Measurements from ENCODE around the gene TLL2.
"Not testable (repeated sequence)": the region's sequence is repeated elsewhere in the genome, so short reads cannot be mapped to it uniquely, and the experiment has no call there.

The TLL2 gene

DNA sequence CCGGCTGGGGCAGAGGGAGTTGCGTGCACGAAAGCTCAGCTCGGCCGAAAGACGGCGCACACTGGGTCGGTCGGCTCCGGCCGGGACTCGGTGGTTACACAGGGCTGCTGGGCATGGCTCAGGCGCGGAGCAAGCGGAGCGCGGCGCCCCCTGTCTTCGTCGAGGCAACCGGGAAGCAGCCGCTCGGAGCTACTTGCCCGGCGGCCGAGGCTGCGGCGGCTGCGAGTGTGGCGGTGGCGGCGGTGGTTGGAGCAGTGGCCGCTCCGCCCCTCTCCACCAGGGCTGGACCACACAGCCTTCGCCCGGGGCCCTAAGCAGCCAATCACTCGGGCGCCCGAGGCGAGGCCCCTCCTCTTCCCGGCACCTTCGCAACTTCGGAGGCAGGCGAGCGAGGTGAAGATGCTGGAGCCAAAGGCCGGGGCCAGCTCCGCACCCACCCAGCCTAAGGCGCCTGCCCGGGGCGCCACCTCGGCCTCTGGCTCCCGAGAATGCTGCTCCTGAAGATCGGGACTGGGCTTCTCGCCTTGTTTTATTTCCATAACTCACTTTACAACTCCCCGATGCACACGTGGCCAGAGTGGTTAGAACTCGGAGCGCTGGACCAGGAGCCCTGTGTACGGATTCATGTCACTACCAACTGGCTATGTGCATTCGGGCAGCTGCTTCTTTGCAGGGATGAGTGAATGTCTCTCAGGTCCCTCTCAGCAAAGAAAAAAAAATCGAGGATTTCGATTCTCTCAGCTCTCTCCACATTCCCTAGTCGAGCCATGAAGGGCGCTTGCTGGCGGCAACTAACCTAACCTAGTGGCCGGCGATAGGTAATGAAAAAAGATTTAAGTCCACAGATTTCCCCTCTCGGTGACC is at the start of gene TLL2:
Gene TLL2 (minus strand): TSS at position 229 of the 864 bp plus-strand sequence. CDS start 241 bp downstream, outside the sequence.
- DNase-seq: peak; percentile 22

DNA sequence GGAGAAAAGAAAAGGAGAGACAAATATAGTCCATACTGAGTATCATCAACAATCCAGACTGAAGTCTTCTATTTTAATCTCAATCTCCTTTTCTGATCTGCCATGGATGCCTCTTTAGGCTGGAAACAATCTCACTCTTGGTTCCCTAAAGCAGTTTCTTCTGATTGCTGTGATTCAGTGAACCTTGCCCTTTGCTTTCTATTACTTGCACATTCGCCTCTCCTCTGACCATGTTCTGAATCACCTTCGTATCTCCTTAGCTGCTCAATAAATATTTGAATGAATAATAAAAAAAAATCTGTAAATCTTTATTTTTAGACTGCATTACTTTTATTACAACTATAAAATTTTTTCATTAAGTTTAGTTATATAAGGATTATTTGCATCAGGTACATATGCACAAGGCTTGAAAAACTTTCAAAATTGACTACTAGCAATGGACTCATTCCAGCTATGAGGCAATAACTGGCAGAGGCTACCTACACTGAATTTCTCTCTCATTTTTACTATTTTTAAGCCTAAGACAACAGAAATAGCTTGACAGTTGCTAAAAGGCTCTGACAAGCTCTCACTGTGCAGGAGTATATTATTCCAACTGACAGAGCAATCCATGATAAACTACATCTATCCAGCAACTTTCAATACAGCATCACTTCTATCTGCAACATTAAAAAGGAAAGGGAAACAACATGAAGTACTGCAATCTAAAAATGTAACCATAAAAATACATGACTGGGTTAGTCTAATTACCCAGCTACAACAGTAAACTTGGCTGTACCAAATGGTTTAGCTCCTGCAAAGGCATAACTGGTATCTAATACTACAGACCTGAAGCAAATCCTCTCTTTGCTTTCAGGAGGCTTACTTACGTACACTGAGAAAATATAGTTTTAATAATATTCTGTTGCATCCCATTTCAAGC is 47.5 kb upstream of the TLL2 start:
- no peak for DNase-seq

DNA sequence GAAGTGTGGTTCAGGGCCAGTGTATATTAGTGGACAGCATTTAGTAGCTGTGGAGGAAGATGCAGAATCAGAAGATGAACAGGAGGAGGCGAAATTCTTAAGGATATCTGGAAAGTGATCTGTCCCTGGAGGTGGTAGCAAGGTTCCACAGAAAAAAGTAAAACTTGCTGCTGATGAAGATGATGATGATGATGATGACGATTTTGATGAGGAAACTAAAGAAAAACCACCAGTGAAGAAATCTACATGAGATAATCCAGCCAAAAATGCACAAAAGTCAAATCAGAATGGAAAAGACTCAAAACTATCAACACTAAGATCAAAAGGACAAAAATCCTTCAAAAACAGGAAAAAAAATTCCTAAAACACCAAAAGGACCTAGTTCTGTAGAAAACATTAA is 46.8 kb upstream of the TLL2 start:
- no peak for DNase-seq

DNA sequence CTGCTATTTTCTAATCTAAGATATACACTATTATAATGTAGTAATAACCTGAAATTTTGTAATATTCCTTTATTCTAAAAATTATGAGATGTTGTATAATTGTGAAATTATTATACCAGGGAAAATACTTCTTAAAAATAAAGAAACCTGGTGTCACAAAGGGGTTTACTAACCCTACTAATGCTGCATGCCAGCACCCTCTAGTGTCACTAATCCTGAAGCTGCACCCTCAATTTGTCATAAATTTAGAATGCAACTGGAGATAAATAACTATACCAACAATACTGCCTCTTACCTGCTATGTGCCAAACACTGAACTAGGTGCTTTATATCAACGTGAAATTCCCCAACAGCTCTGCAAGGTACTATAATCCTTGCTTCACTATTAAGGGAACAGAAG is 42.3 kb upstream of the TLL2 start:
- no peak for DNase-seq

DNA sequence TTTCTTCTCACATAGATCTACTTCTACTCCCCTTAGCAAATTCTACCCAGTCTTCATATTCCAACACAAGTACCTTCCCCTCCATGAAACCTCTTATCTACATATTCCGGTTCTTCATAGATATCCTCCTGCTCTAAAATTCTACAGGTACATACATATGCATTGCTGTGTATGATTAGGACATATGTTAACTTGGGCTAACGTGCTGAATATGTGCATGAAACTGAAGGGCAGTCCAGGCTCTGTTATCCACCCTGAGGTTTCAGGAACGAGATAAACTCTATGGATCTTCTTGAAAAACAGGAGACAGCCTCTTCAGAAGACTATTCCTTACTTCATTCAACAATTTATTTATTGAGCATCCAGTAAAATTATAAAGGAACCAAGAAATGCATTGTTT is 41.6 kb upstream of the TLL2 start:
- no peak for DNase-seq

DNA sequence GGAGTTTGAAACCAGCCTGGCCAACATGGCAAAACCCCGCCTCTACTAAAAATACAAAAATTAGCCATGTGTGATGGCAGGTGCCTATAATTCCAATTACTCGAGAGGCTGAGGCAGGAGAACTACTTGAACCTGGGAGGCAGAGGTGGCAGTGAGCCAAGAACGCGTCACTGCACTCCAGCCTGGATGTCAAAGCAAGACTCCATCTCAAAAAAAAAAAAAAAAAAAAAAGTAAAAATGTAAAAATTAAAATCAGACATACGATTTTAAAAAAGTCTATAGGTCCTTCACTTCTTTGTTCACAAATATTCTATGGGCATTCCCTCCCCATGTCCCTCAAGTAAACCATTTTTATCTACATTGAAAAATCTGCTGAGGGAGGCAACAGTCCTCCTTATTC is 34.9 kb upstream of the TLL2 start:
- no peak for DNase-seq

DNA sequence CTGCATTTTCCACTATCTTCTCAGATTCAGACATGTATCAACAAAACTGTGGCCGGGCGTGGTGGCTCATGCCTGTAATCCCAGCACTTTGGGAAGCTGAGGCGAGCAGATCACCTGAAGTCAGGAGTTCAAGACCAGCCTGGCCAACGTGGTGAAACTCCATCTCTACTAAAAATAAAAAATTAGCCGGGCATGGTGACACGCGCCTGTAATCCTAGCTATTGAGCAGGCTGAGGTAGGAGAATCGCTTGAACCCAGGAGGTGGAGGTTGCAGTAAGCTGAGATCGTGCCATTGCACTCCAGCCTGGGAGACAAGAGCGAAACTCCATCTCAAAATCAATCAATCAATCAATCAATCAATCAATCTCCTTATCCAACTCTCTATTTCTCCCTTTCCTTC is 31.8 kb upstream of the TLL2 start:
- DNase-seq: not testable (repeated sequence)

DNA sequence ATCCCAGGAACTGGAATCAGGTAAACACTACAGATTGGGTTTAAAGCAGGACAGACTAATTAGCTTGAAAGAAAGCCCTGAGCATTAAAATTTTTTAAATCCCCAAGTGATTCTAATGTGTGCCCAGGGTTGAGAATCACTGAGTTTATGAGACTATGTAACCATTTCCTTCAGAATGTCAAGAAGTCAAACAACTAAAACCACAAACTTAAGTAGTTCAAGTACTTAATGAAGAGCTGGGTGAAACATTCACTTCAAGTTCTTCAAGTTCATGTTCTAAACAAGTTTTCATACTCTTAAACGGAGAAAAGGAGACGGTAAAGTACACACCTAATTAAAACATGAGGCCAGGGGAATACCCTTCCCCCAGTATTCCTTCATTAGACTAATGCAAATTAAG is 28.2 kb upstream of the TLL2 start:
- DNase-seq: no peak

DNA sequence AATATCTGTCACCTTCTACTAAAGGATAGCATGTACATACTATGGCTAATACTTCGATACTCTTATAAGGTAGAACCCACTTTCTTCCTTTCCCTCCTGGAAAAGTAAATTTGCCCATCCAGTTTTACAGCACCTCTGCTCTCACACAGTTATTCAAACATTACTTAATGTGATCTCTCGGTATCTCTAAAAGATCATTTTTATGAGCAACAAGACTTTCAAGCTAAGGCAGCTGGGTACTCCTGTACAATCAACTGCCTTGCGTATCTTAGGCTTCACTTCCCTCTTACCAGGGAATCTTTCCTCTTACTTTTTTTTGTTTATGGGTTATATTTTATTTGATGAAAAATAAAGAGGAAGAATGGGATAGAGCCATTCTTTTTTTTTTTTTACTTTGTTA is 26.5 kb upstream of the TLL2 start:
- no peak for DNase-seq

DNA sequence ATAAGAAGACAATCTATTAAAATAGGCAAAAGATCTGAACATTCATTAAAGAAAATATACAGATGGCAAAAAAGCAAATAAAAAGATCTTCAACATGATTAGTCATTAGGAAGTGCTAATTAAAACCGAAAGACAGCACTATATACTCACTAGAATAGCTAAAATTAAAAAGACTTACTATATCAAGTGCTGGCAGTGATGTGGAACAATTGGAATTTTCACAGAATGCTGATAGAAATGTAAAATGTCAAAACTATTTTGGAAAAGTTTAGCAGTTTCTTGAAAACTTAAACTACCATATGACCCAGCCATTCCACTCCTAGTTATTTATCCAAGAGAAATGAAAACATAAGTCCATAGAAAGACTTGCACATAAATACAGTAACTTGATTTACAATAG is 25.0 kb upstream of the TLL2 start:
- no peak for DNase-seq

DNA sequence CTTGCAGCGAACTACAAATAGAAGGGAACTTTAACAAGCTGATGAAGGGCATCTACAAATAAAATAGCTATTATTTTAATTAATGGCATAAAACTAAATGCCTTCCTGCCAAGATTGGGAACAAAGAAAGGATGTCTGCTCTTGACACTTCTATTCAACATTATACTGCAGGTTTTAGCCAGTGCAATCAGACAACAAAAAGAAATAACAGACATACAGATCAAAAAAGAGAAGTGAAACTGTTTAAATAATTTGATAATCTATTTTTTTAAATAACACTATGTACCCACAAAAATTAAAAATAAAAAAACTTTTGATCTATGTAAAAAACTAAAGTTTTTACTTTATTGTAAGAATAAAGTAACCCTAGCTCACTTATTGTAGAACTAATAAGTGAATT is 22.4 kb upstream of the TLL2 start:
- no peak for DNase-seq

DNA sequence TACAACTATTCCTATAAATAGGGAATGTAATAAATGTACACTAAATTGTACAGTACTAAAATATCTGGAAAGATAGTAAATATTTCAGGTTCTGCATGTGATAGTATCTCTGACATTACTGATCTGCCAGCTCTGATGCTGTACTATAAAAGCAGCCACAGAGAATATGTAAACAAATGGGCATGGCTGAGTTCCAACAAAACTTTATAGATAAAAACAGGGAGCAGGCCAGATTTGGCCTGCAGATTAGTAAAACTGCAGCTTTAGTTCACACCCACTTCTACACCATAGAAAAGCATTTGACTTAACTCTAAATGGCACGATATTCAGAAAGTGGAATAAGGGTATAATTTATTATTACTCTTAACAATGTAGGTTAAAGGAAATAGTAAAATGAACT is 18.8 kb upstream of the TLL2 start:
- no peak for DNase-seq

DNA sequence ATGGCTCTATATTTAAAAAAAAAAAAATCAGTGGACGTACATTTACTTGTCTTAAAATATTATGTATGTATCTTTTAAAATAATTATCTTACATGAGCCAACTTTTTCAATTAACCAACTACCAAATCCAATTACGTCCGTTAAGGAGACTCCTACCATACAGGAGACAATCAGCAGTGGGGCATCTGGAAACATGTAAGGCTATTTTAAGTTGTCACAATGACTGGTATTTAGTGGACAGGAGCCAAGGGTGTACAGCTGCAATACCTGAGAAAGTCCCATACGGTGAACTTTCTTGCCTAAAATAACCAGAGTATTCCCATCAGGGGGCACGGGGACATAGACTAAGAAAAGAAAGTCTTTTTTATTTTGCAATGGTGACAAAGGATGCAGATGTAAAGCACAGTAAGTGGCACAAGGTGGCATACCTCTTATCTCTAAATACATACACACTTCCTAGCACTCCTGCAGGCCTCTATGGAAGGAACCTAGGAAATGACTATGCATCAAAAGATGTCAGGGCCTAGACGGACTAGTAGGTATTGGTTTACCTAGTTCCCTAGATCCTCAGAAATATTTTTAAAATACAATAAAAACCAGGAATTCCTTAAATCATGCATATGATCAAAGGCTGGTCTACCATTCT is 16.0 kb upstream of the TLL2 start:
- DNase-seq: no peak

DNA sequence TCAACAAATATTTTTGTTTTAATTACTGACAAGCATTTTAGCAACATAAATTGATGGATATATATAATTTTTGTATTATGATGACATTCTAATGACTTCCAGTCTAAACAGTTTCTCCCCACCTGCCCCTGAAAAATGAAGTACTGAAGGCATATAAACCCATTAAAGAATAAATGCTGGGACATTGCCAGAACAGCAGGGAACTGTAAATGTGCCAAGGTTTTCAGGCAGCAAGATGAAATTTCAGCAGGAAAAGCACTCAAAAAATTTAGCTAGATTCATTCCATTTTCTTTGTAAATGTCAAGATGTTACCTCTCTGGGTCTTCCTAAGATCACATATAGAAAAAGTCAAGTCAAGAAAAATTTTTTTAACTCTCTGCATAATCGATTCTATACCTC is 11.0 kb upstream of the TLL2 start:
- no peak for DNase-seq

DNA sequence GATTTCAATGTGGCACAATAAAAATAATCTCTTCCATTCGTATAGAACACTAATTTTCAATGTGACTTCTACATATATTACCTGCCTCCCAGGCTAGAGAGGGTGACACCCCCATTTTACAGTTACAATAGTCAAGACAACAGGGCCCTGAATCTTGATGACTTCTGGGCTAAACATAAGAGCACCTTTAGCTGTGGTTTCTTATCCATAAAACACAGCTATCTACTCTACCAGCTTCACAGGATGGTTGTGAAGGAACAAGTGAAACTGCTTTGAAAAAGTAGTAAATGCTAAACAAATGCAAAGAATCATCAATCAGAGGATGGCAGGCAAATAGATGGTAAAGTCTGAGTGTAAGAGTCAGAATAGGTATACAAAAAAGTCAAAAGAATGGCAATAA is 3.6 kb upstream of the TLL2 start:
- no peak for DNase-seq

DNA sequence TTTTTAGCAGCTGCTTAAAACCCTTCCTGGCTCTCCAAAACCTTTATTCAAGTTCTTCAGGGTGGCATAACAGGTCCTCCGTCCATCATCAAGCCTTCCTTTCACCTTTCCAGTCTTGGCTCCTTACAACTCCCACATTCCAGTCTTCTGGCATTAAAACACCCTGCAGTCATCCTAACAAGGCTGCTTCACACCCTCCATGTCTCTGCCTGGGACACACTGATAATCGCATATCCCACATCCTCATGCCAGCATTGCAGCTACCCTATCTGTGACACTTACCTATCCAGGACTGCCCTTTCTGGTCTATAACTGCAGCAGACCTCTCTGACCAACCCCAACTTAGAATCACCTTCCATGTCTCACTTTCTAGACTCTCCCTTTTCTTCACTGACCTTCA is 2.6 kb upstream of the TLL2 start:
- DNase-seq: no peak

DNA sequence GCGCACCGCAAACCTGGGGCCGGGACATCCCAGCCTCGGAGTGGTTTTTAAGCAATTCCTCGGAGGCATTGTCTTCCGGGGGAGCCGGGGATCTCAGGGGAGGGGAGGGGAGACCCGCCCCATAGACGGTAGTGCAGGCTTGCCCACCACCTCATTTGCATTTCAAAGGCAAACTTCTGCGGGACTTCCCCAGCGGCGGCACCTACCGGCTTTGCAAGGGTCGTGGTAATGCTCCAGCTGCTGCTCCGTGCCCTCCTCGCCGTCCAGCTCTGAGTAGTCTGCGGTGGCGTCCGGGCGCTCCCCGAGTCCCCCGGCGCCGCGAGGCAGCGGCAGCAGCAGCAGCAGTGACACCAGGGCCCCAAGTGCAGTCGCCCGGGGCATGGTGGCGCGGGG is 425 bp downstream of the TLL2 start:
- DNase-seq: no peak

DNA sequence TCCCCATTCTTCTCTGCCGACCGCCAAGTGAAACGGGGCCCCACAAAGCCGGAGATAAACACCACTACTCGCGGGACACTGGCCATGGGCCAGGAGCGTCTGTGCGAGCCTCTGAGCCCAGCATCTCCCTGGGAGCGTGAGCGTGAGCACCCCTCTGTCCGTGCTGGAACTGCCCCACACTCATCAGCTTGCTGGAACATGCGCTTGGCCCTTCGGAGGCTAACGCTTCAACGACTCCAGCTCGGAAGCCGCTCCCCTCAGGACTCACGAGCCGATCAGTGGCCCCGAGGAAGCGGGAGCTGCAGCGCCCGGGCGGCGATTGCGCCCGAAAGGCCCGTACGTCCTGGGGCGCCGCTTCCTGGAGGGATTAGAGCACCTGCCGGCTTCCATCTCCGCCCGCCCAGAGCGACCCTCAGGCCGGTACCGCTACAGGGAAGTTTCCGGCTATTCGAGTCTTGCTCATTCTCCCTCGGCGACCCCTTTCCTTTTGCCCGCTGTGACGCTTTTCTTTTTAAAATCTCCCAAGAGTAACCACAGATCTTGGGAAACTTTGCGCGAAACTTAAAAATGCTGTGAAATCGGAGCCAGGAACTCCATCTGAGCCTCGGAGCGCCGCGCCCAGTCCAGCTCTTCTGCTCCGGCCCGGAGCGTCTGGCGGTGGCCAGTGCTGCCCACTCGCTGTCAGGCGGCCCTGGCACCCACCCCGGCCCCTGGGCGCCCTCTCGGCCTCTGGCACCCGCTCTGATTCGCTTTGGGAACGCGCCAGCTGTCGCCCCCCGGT is 1.0 kb downstream of the TLL2 start:
- DNase-seq: no peak

DNA sequence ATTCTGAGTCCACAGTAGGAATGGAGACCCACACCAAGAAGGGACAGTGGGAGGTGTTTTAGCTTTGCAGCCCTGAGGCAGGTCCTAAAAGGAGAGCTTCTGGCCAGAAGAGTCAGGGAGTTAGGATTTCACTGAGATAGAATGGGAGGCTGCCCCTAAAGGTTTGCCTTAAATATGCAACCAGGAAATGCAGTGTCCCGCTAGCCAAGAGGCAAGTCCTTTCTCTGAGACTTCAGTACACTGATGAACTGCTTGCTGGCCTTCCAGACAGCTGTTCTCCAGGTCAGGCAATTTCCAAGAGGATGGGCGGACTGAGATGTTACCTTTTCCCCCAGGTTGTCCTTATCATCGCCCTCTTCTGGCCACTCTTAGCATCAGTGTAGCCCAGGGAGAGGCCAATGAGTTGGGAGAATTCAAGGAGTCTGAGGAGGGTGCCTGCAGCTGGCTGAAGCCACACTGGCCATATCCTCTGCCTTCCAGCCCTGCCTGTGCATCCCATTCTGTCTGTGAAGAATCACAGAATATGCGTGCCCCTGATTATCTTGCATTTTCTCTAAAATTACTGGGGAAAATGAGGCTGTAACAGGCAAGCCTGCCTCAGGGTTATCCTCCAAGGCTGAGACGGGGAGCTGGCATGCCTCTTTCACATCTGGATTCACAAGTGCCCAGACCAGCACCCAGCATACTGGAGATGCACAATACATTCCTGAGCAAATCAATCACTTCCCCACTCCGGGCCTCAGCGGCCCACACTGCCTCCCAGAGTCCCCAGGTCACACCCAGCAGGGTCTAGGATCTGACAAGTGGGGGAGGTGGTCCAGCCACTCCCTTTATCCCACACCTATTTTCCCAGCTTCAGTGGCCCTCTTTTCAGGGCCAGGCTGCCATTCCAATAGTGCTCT is 2.4 kb downstream of the TLL2 start:
- DNase-seq: no peak

DNA sequence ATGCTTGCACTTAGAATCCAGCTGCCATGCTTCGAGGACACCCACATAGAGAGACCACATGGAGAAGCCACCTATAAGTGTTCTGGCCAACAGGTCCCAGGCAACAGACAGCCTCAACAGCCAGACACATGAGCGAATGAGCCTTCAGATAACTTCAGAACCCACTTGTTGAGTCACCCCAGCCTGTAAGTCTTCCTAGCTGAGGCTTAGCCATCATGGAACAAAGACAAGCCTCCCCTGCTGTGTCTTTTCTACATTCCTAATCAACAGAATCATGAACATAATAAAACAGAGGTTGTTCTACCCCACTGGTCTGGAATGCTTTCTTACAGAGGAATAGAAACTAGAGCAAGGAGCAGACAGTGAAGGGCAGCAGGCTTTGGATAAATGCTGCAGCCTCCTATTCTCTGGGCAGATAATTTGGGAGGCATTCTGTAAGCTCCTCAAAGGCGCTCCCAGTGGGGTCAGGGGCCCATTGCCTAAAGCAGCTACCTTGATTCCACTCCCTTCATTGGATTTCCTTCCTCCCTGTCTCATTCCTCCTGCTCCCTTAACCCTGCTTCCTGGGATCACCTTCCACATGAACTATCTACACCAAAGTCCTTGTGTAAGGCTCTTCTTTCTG is 4.6 kb downstream of the TLL2 start:
- no peak for DNase-seq

DNA sequence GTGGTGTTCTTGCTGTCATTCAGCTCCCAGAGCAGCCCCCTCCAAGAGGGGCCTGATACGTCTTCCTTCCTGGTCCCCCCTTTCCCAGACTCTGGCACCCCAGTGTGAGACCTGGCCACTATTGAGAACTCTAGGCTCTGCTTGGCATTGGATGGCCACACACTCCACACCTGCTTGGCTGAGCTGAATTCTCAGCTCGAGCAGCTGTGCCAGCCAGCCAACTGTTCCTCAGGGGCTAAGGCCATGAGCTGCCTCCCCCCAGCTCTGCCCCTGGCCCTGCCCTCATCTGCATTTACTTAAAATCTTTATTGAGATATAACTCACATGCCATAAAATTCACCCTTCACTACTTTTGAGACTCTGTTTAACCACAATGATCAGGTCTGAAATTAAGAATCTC is 6.7 kb downstream of the TLL2 start:
- DNase-seq: no peak
